ENCODE data around the gene AP3S2. TPM values are rescaled to one million over a fixed set of nuclear protein-coding genes. Genes with fewer than 3 reads are reported as not detected.

Gene AP3S2
- total and polyA plus RNA-seq, 8 donors = 11.0 to 25.2 (median 17.7) TPM

DNA sequence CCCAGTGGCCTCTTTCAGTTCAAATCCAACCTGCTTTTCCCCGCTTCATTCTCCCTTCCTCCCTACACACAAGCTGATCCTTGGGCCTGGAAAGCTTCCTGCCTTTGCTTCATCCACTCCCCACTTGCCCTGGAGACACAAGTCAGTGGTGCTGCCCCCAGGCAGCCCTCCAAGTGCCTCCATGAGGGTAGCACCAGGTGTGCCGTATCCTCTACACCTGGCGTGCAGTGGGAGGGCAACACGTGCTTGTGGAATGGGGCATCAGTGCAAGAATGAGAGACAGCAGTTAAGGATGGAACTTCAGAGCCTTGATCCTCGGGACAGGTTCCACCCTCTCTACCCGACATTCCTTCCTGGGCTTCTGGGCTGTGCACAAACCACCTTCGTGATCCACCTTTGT, 83.0 kb downstream of the AP3S2 start:
- 93 to 97% methylated on average over 7 of the region's 7 CpGs for WGBS, 2 donors
- DNase-seq (peak in 1 of 6 donors; percentile 44), ATAC-seq (no peak), FAIRE-seq (no peak)
- Histone ChIP-seq H3K4me3 (no peak overlapping the region), H3K27me3 (no peaks in the 10 kb centered on the region), H3K36me3 (no peaks in the 10 kb centered on the region), H3K27ac (no peak overlapping the region), H3K4me1 (peaks cover 29 to 38% (median 30%) of the 10 kb centered on the region in 3 donors), H3K9me3 (no peaks in the 10 kb centered on the region)
- intact Hi-C loops (cut with DNase I) = no loop called here
- TF ChIP-seq, protein P1, sequence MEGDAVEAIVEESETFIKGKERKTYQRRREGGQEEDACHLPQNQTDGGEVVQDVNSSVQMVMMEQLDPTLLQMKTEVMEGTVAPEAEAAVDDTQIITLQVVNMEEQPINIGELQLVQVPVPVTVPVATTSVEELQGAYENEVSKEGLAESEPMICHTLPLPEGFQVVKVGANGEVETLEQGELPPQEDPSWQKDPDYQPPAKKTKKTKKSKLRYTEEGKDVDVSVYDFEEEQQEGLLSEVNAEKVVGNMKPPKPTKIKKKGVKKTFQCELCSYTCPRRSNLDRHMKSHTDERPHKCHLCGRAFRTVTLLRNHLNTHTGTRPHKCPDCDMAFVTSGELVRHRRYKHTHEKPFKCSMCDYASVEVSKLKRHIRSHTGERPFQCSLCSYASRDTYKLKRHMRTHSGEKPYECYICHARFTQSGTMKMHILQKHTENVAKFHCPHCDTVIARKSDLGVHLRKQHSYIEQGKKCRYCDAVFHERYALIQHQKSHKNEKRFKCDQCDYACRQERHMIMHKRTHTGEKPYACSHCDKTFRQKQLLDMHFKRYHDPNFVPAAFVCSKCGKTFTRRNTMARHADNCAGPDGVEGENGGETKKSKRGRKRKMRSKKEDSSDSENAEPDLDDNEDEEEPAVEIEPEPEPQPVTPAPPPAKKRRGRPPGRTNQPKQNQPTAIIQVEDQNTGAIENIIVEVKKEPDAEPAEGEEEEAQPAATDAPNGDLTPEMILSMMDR (IDR thresholded peaks at IDR 0.05) = no peak

DNA sequence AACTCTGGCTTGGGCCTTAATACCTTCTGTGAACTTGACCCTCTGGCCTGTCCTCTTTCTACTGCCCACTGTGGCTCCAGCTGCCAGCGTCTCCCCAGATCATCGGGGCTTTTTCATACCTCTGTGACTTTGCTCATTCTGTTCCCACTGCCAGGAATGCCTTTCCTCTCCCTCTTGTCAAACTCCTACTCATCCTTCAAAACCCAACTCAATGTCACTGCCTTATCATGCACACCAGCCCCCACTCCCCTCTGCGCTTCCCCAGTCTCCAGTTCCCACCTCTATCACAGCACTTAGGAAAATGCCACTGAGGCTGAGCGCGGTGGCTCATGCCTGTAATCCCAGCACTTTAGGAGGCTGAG, 84.0 kb downstream of the AP3S2 start:
- Histone ChIP-seq H3K36me3 (no peaks in the 10 kb centered on the region), H3K9me3 (no peaks in the 10 kb centered on the region), H3K4me3 (no peak overlapping the region), H3K27ac (peak overlapping the region; percentile 30 to 52 (median 51)), H3K4me1 (peaks cover 29 to 38% (median 30%) of the 10 kb centered on the region in 3 donors), H3K27me3 (no peaks in the 10 kb centered on the region)
- WGBS, 2 donors = 95% methylated on average over 5 of the region's 5 CpGs
- intact Hi-C loops (cut with DNase I) = loop anchor here in 1 of 3 donors (5.0 kb wide), 1 partner anchor 42 kb away; no protein-coding TSS in a partner anchor
- TF ChIP-seq, protein P1 (IDR thresholded peaks at IDR 0.05) = no peak
- DNase-seq (peak in 1 of 6 donors; percentile 18), ATAC-seq (no peak), FAIRE-seq (no peak)

DNA sequence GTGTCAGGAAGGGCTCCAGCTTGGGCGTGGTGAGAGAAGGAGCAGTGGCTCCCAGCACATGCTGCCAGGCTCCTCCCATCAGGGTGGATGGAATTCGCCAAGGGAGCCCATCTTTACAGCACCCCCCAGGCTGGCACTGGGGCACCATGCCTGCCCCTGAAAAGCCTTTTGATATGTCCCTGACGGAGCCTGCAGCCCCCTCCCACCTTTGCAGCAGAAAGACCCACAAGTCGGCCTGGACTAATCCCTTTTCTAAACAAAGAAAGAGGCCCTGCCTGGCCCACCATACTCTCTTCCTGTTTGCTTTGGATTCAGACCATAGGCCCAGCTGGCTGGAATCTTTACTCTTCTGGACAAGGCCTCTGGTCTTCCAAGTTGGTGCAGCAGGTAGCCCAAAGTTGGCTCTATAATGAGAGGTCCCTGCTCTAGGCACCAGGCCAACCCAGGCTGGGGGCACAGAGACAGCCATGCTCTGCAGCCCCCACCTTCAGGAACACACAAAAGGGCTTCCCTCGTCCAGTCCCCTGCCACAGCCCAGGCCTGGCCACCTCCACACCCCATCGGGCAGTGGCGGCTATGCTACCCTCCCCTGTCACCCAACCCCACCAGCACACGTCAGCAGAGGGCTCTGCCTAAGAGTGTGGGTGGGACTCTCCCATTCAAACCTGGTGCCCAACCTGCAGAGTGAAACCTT, 84.6 kb downstream of the AP3S2 start:
- FAIRE-seq (no peak), ATAC-seq (peak; percentile 18 to 25 (median 20)), DNase-seq (peak in 4 of 6 donors; percentile 64 to 67 (median 65))
- intact Hi-C loops (cut with DNase I) = loop anchor here in 1 of 3 donors (5.0 kb wide), 1 partner anchor 42 kb away; no protein-coding TSS in a partner anchor
- Histone ChIP-seq H3K4me3 (no peak overlapping the region), H3K4me1 (peaks cover 29 to 38% (median 30%) of the 10 kb centered on the region in 3 donors), H3K9me3 (no peaks in the 10 kb centered on the region), H3K27me3 (no peaks in the 10 kb centered on the region), H3K36me3 (no peaks in the 10 kb centered on the region), H3K27ac (peak overlapping the region; percentile 30 to 52 (median 51))
- 49 to 56% methylated on average over 8 of the region's 8 CpGs for WGBS, 2 donors
- TF ChIP-seq, protein P1 (IDR thresholded peaks at IDR 0.05) = no peak

DNA sequence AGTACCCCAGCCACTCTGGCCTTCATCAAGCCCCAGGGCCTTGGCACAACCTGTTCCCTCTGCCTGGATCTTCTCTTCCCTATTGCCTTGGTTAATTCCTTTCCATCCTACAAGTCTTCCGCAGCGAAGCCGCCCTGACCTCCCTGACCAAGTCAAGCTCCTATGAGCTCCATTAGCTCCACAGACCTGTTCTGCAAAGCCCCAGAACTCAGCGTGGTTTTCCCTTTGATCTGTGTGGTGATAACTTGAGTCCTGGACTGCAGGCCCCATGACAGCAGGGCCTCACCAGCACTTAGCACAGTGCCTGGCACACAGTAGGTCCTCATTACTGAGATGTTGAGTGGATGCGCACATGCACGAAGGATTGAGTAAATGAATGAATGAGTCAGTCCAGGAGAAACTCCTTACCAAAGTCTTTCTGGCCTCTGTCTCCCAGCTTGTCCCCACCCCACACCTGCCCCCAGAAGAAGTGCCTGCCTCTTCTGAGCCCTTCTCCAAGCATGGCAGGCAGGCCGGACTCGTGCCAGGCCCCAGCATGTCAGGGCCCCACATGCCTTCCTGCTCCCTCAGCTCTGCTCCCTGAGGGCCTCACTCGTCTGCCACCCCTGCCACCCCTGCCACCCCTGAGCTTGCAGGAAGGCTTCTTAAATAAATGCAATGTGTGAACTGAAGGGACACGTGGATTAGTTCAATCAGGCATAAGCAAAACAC, 85.5 kb downstream of the AP3S2 start:
- Histone ChIP-seq H3K27ac (peak overlapping the region in 3 of 4 donors; percentile 69 to 79 (median 74)), H3K27me3 (no peaks in the 10 kb centered on the region), H3K36me3 (peaks cover 0 to 5% (median 0%) of the 10 kb centered on the region in 3 donors), H3K4me3 (no peak overlapping the region), H3K9me3 (no peaks in the 10 kb centered on the region), H3K4me1 (peaks cover 29 to 38% (median 30%) of the 10 kb centered on the region in 3 donors)
- TF ChIP-seq, protein P1 (IDR thresholded peaks at IDR 0.05) = no peak
- intact Hi-C loops (cut with DNase I) = loop anchor here in 1 of 3 donors (5.0 kb wide), 1 partner anchor 41 kb away; no protein-coding TSS in a partner anchor
- no peak for ATAC-seq
- no peak for FAIRE-seq
- 67 to 73% methylated on average over 10 of the region's 10 CpGs for WGBS, 2 donors
- peak in 2 of 6 donors; percentile 53 to 55 for DNase-seq

All from pancreas (tissue), 10 donors.